ENCODE data around the gene HOXA6. TPM values are rescaled to one million over a fixed set of nuclear protein-coding genes. Genes with fewer than 3 reads are reported as not detected.

HOXA6 gene
- polyA plus RNA-seq, 1 experiment: 1.2 TPM

DNA sequence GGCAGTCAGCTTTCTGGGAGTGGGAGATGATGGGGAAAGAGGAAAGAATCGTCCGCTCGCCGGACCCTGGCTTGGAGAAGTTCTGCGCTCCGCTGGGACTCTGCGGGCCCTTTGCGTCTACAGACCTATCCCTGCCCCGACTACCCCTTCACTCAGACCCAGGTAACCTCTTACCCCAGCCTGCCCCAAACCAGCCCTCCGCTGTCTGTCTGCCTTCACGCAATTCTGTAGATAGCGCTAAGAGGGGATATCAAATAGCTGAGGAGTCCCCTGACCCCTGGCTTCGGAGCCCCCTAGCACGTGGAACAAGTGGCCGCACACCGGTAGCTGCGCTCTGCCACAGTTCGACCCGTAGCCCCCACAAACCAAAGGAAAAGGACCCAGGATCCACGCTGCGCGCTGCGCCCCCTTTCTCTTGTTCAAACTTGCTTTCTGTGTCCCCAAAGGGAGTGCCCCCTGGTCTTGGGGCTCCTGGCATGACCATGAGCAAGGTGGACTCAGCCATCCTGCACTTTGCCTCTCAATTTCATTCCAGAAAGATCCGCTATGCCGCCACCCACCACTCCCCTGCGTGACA is 24.0 kb downstream of the HOXA6 start:
- Histone ChIP-seq H3K9me3 (ENCODE audit: control insufficient read depth, insufficient read depth, low read length) (no peaks in the 10 kb centered on the region), H3K4me3 (ENCODE audit: low read depth, low read length) (peak overlapping the region; percentile 60), H3K27me3 (ENCODE audit: control insufficient read depth, insufficient read depth, low read length) (no peaks in the 10 kb centered on the region), H3K27ac (ENCODE audit: low read depth, low read length) (peak overlapping the region; percentile 94)
- TF ChIP-seq, protein P1, sequence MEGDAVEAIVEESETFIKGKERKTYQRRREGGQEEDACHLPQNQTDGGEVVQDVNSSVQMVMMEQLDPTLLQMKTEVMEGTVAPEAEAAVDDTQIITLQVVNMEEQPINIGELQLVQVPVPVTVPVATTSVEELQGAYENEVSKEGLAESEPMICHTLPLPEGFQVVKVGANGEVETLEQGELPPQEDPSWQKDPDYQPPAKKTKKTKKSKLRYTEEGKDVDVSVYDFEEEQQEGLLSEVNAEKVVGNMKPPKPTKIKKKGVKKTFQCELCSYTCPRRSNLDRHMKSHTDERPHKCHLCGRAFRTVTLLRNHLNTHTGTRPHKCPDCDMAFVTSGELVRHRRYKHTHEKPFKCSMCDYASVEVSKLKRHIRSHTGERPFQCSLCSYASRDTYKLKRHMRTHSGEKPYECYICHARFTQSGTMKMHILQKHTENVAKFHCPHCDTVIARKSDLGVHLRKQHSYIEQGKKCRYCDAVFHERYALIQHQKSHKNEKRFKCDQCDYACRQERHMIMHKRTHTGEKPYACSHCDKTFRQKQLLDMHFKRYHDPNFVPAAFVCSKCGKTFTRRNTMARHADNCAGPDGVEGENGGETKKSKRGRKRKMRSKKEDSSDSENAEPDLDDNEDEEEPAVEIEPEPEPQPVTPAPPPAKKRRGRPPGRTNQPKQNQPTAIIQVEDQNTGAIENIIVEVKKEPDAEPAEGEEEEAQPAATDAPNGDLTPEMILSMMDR (IDR thresholded peaks at IDR 0.05; ENCODE audit: low read depth, low read length): no peak
- no peak for DNase-seq (ENCODE audit: low read depth, low spot score)
- POLR2A ChIA-PET: interaction anchor here (0.7 to 1.2 kb wide), 3 partner anchors 11 to 1267 kb away, joined by 3 read pairs; no protein-coding TSS in a partner anchor
- CTCF ChIA-PET: interaction anchor here (1.3 kb wide), 1 partner anchor 9 kb away, joined by 4 read pairs; no protein-coding TSS in a partner anchor

- peak overlapping the region; percentile 60 for H3K4me3 ChIP-seq (ENCODE audit: low read depth, low read length)
- H3K9me3 ChIP-seq (ENCODE audit: control insufficient read depth, insufficient read depth, low read length): no peaks in the 10 kb centered on the region
- H3K27ac ChIP-seq (ENCODE audit: low read depth, low read length): peak overlapping the region; percentile 94
- no peaks in the 10 kb centered on the region for H3K27me3 ChIP-seq (ENCODE audit: control insufficient read depth, insufficient read depth, low read length)
- TF ChIP-seq, protein P1 (IDR thresholded peaks at IDR 0.05; ENCODE audit: low read depth, low read length): no peak
- POLR2A ChIA-PET: interaction anchor here (0.7 to 1.6 kb wide), 6 partner anchors 10 to 1266 kb away, joined by 3 to 7 read pairs (median 3); partner anchors contain the start of gene SKAP2
- DNase-seq (ENCODE audit: low read depth, low spot score): no peak
- CTCF ChIA-PET: interaction anchor here (1.2 kb wide), 1 partner anchor 265 kb away, joined by 3 read pairs; no protein-coding TSS in a partner anchor
These were observed 24.5 kb downstream of the HOXA6 start for GRCh38 chr7:27123007-27123476.

- Histone ChIP-seq H3K27ac (ENCODE audit: low read depth, low read length) (peak overlapping the region; percentile 94), H3K27me3 (ENCODE audit: control insufficient read depth, insufficient read depth, low read length) (no peaks in the 10 kb centered on the region), H3K4me3 (ENCODE audit: low read depth, low read length) (peak overlapping the region; percentile 60), H3K9me3 (ENCODE audit: control insufficient read depth, insufficient read depth, low read length) (no peaks in the 10 kb centered on the region)
- TF ChIP-seq, protein P1 (IDR thresholded peaks at IDR 0.05; ENCODE audit: low read depth, low read length): no peak
- no peak for DNase-seq (ENCODE audit: low read depth, low spot score)
- POLR2A ChIA-PET: interaction anchor here (0.7 to 1.6 kb wide), 7 partner anchors 9 to 1266 kb away, joined by 3 to 7 read pairs (median 3); partner anchors contain the start of gene SKAP2
- CTCF ChIA-PET: interaction anchor here (0.6 to 3.1 kb wide), 3 partner anchors 21 to 265 kb away, joined by 3 to 16 read pairs (median 3); partner anchors contain the start of gene HOXA5
These were observed 25.3 kb downstream of the HOXA6 start for GRCh38 chr7:27122077-27122910.

- H3K4me3 ChIP-seq (ENCODE audit: low read depth, low read length): peak overlapping the region; percentile 60
- peak overlapping the region; percentile 94 for H3K27ac ChIP-seq (ENCODE audit: low read depth, low read length)
- TF ChIP-seq, protein P1 (IDR thresholded peaks at IDR 0.05; ENCODE audit: low read depth, low read length): no peak
- ChIA-PET POLR2A (interaction anchor here (0.8 to 5.2 kb wide), 5 partner anchors 11 to 434 kb away, joined by 3 to 42 read pairs (median 7); partner anchors contain the start of genes HOXA1 and SKAP2), CTCF (interaction anchor here (0.6 to 3.1 kb wide), 2 partner anchors 22 to 265 kb away, joined by 3 to 16 read pairs; partner anchors contain the start of gene HOXA5)
- DNase-seq (ENCODE audit: low read depth, low spot score): no peak
- no peaks in the 10 kb centered on the region for H3K9me3 ChIP-seq (ENCODE audit: control insufficient read depth, insufficient read depth, low read length)
- H3K27me3 ChIP-seq (ENCODE audit: control insufficient read depth, insufficient read depth, low read length): no peaks in the 10 kb centered on the region
These were observed 25.9 kb downstream of the HOXA6 start for GRCh38 chr7:27121684-27122076.
